Measurements from ENCODE around the gene SPDYE18. TPM values are rescaled to one million over a fixed set of nuclear protein-coding genes. Genes with fewer than 3 reads are reported as not detected.
"Not testable (repeated sequence)": the region's sequence is repeated elsewhere in the genome, so short reads cannot be mapped to it uniquely, and the experiment has no call there.

SPDYE18 gene, protein sequence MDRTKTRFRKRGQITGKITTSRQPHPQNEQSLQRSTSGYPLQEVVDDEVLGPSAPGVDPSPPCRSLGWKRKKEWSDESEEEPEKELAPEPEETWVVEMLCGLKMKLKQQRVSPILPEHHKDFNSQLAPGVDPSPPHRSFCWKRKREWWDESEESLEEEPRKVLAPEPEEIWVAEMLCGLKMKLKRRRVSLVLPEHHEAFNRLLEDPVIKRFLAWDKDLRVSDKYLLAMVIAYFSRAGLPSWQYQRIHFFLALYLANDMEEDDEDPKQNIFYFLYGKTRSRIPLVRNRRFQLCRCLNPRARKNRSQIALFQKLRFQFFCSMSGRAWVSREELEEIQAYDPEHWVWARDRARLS
- total RNA-seq (2014; rRNA removed; shearing (Covaris generic)) = 0.08 TPM in 1 of 2 replicates, not detected in the other

DNA sequence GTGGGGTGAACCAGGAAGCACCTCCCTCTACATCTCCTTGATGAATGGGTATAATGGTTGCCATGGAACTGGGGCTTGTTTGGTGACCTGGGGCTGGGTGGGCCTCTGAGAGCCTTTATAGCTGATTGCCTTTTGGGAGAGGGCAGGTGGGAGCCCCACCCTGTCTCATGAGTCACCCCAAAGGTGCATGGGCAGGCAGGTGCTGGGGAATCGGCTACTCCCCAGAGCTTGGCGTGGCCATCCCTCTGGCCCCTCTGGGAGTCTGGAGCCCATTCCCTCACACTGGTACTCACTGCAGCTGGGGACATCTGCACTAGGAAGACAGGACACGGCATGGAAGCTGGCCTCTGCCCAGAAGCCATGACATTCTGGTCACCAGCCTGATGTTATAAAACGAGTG lies at the start of gene SPDYE18:
Gene SPDYE18, minus strand, starts transcription at position 2 of the 400 bp plus-strand sequence. CDS start 2,046 bp downstream, outside the sequence.
- DNase-seq (ENCODE audit: low spot score) = not testable (repeated sequence)

DNA sequence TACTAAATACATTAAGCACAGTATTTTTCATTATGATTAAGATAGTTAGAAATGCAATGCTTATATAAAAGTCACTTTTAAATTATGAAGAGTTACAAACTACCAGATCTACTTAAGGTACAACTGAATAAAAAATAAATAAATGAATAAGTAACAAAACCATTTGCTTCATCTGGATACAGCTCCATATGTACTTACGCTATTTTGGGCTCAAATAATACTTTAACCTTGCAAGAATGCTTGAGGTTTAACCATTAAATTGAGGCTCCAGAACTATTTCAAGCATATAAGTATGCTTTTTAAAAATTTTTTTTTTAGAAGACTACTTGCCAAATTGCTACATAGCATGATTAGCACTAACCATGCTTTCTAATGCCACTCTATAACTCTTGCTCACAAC lies 46.0 kb upstream of the SPDYE18 start:
- not testable (repeated sequence) for DNase-seq (ENCODE audit: low spot score)

DNA sequence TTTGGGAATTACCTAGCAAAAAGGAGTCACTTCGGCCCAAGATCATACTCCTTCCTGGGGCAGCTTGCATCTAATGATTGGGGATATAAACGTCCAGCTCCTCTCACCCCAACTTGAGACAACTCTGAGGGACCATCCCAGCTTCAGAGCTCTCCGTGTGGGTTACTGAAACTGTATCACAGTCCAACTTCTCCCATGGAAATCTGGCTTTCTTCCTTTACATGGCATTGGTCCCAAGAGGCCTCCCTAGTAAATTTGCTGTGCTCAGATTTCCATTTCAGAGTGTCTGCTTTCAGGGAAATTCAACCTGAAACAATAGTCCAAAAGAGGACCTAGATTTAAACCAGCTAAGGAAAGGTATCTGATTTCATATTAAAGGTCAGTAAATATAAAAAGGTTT lies 45.3 kb upstream of the SPDYE18 start:
- not testable (repeated sequence) for DNase-seq (ENCODE audit: low spot score)

DNA sequence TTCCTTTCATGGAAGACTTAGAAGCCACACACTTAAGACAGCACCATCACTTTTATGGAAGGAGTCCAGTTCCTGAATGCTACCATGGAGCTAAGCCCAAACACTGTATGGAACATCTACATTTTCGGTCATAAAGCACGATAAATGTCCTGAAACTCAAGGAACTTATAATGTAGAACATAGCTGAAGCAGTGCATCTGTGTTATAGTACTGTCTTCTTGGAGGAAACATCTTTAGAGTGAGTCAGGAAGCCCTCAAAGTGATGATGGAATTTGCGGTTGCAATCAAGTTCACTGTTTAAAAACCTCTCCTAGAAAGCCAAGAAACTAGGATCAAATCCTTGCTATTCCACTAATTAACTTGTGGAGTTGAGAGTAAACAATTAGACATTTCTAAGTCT lies 43.5 kb upstream of the SPDYE18 start:
- DNase-seq (ENCODE audit: low spot score) = not testable (repeated sequence)

DNA sequence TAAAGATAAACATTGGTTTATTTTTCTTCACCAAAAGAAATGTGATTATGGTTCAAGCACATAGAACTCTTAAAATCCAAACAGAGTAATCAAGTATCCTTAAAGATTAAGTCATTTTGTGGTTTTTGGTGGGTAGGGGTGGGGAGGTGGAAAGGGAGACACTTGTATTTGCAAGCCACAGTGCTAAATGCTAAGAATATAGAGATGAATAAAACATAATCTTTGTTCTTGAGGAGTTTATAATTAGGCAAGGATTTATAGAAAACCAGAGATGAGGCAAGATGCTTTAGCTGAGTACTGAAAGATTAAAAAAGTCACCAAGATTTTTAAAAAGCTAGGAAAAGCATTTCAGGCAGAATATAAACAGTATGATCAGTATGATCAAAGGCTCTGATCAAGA lies 40.3 kb upstream of the SPDYE18 start:
- not testable (repeated sequence) for DNase-seq (ENCODE audit: low spot score)

DNA sequence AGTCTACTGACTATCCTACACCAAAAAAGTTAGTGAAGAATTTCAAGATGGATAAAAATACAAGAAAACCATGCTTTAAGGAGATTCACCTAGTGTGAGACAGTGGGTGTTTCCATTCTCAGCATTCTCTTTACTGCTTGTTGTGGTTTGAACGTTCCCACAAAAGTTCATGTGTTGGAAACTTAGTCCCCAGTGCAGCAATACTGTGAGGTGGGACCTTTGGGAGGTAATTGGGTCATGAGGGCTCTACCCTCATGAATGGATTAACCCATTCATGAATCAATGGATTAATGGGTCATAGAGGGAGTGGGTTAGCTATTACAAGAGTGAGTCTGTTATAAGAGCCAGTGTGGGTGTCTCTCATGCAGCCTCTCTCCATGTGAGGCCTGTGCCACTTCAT lies 38.8 kb upstream of the SPDYE18 start:
- DNase-seq (ENCODE audit: low spot score) = not testable (repeated sequence)

DNA sequence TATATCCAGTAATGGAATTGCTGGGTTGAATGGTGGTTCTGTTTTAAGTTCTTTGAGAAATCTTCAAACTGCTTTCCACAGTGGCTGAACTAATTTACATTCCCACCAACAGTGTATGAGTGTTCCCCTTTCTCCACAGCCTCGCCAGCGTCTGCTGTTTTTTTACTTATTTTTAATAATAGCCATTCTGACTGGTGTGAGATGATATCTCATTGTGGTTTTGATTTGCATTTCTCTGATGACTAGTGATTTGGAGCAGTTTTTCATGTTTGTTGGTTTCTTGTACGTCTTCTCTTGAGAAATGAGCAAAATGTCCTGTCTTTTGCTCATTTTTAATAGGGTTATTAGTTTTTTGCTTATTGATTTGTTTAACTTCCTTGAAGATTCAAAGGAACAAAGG lies 38.1 kb upstream of the SPDYE18 start:
- DNase-seq (ENCODE audit: low spot score) = not testable (repeated sequence)

DNA sequence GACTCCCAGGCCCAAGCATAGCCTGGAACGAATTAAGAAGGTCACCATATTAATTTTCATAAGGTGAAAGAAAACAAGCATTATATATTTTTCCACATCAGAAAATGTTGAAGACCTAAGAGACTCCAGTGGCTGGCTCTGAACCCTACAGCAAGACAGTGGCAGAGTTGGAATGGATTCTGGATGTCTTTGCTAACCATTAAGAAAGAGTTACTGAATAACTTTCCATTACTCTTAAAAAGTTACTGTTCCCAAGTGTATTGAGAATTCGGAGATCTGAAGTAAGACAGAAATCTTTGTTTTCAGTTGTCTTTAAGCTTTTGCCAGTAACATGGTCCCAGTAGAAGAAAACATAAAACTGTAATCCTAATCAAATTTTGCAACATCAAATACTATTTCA lies 29.9 kb upstream of the SPDYE18 start:
- not testable (repeated sequence) for DNase-seq (ENCODE audit: low spot score)

DNA sequence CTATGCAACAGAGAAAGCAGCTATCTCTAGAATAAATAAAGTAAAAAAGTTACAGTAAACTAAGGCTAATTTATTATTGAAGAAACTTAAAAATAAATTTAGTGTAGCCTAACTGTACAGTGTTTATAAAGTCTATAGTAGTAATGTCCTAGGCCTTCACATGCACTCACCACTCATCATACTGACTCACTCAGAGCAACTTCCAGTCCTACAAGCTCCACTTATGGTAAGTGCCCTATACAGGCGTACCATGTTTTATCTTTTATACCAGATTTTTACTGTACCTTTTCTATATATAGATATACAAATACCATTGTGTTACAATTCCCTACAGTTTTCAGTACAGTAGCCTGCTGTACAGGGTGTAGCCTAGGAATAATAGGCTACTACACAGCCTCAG lies 19.8 kb upstream of the SPDYE18 start:
- not testable (repeated sequence) for DNase-seq (ENCODE audit: low spot score)

DNA sequence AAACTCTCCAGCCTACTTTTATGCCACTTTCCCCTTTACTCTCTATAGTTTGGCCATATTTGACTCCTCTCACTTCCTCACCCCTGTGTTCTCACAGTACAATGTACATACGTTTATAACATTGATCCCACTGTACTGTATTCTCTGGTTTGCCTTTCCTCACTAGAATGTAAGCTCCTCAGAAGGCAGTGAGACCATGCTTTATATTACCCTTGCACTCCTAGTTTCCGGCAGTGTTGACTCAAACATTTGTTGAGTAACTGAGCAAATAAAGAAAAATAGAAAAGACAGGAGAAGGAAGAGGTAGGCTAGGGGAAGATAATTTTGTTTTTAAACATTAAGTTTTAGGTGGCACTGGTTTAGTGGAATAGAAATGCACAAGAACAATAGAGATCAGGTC lies 17.9 kb upstream of the SPDYE18 start:
- not testable (repeated sequence) for DNase-seq (ENCODE audit: low spot score)

DNA sequence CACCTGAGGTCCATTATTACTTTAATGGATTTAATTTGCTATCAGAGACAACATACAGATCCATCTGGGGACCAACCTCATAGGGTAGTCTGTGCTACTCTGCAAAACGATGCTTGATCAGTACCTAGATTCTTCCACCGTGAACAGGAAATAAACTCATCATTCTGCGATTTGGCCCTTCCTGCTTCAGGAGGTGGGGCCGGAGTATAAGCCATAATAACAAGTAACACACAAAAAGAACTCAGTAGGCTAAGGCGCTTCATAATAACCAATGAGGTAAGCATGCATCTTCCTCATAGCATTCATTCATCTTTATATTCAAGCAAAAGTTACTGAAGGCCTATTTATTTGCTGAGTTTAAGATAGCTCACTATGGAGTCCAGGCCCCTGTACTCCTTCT lies 17.3 kb upstream of the SPDYE18 start:
- not testable (repeated sequence) for DNase-seq (ENCODE audit: low spot score)

DNA sequence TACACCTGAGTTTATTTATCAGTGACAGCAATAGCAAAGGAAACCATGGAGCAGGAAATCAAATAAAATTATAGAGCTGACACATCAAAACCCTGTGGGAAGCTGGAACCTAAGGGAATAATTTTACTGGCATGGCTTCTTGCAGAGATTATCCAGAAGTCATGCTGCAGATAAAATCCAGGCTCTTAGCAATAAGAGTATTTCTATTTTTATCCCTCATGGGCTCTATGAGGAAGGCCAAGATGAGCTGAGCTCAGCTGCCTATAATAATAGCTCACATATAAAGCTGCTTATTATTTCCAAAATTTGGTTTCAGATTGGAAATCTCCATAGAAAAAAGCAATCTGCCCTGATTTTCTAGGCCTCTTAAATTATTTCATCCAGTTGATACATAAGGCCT lies 16.8 kb upstream of the SPDYE18 start:
- DNase-seq (ENCODE audit: low spot score) = not testable (repeated sequence)

DNA sequence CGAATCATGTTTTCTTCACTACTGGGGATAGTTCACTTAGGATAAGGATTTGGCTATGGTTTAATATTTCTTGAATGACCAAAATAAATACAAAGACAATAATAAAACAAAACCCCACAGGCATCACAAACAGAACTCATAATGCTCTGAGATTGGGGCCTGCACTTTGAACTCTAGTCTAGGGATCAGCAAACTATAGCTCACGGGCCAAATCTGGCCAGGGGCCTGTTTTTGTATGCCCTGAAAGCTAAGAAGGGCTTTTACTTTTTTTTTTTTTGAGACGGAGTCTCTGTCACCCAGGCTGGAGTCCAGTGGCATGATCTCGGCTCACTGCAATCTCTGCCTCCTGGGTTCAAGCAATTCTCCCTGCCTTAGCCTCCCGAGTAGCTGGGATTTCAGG lies 14.7 kb upstream of the SPDYE18 start:
- not testable (repeated sequence) for DNase-seq (ENCODE audit: low spot score)

DNA sequence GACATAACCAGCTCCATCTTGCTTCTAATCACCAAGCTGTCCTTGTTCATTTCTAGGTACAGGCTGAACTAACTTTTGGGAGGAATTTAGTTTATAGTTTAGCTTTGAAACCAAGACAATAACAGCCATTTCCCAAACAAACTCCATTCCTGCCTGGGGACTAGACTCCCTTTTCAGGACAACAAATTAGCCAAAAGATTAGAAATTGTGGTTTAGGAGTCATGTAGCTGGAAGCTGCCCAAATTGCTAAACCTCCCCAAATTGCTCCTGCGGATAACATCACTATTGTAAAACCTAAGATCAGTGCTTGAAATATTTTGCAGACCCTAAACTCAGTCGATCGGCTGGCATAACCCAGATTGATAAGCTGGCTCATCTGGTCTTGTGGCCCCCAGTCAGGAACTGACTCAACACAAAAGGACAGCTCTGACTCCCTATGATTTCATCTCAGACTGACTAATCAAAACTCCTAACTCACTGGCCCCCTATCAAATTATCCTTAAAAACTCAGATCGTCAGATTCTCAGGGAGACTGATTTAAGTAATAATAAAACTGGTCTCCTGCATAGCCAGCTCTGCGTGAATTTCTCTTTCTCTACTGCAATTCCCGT lies 12.5 kb upstream of the SPDYE18 start:
- not testable (repeated sequence) for DNase-seq (ENCODE audit: low spot score)

DNA sequence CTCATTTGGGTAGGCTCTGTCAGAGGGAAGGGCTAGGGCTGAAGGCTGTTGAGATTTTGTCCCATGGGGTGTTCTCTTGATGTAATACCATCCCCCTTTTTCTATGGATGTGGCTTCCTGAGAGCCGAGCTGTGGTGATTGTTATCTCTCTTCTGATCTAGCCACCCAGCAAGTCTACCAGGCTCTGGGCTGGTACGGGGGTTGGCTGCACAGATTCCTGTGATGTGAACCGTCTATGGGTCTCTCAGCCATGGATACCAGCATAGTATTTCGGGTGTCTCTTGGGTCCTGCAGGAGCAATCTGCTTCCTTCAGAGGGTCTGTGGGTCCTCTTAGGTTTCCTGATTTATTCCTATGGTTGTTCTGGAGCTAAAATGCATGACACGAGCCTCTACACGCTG lies 8.8 kb upstream of the SPDYE18 start:
- DNase-seq (ENCODE audit: low spot score) = not testable (repeated sequence)

DNA sequence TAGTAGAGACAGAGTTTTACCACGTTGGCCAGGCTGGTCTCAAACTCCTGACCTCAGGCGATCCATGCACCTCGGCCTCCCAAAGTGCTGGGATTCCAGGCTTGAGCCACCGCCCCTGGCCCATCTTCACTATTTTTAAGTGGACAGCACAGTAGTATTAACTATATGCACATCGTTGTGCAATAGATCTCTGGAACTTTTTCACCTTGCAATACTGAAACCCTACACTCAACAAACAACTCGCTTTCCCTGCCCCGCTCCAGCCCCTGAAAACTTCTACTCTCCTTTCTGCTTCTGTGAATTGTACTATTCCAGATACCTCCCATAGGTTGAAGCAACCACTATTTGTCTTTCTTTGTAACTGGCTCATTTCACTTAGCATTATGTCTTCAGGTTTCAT lies 3.5 kb upstream of the SPDYE18 start:
- DNase-seq (ENCODE audit: low spot score) = not testable (repeated sequence)

DNA sequence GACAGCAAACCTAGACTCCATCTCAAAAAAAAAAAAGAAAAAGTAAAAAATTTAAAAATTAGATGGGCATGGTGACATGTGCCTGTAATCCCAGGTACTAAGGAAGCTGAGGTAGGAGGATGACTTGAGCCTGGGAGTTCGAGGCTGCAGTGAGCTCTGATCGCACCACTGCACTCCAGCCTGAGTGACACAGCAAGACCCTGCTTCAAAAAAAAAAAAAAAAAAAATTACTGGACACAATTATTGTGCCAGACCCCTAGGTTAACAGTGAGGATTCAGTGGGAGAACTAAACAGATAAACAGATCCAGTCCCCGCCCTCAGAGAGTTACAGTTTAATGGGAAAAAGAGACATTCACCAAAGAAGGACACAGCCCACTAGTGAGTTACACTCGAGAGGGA lies 1.4 kb upstream of the SPDYE18 start:
- DNase-seq (ENCODE audit: low spot score) = not testable (repeated sequence)

DNA sequence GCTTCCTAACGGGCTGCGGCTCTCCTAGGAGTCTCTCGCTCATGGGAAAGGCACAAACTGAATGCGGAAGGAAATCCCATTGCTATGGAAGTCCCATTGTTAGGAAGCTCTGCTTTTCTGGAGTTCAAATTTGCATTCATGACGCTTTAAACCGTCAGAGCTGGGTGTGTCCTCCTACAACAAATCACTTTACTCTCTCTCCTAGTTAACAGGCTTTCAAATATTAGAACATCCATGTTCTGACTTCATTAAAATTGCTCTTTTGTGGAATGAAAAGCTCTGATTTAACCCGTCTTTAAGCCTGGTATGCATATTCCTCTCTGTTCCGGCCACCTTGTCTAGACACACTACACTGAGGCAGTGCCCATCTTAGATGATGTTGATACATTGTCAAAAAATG lies 30.1 kb downstream of the SPDYE18 start, which contains the start of gene SPDYE17:
Gene SPDYE17, minus strand, starts transcription at position 101 of the 400 bp plus-strand sequence. CDS start 1,791 bp downstream, outside the sequence.
- DNase-seq (ENCODE audit: low spot score) = not testable (repeated sequence)

DNA sequence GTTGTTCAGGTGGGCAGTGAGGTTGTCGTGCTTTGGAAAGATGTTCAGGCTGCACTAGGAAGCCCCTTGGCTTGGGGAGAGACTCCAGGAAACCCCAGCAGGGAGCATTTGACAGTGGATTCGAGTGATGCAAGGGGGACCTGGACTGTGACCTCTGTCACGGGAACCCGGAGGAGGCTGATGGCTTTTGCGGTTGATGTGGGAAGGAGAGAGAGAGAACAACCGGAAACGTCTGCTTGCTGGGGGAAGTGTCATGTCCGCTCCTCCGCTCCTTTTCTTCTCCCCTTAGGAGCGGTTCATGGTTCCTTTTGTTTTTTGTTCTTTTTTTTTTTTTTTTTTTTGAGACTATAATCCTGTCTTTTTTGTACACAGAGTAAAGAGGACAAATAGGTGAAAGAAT lies 36.0 kb downstream of the SPDYE18 start:
- not testable (repeated sequence) for DNase-seq (ENCODE audit: low spot score)

DNA sequence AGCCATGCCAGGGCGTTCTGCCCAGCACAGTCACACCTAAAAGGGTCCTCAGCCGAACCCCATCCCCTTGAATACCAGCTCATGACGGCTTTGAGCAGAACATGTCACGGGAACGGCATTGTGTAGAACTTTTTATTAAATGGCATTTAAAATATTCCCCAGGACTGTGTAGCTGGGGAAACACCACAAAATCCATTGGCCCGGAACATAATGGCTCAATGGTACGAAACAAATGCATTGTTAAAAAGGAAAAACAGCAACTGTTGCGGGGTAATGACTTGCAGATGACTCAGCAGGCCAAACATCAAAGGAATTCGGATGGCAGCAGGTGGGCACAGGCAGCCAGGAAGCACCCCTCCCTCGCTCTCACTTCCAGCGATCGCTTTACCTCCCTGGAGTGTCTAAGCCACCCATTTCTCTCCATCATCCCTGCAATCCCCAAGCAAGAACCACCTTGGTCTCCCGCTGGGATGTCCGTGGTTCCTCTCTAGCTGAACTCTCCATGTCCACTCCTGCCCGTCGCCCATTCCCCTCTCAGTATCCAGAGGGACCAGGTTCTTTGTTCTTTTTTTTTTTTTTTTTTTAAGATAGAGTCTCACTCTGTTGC lies 52.2 kb downstream of the SPDYE18 start:
- DNase-seq (ENCODE audit: low spot score) = peak; percentile 67

DNA sequence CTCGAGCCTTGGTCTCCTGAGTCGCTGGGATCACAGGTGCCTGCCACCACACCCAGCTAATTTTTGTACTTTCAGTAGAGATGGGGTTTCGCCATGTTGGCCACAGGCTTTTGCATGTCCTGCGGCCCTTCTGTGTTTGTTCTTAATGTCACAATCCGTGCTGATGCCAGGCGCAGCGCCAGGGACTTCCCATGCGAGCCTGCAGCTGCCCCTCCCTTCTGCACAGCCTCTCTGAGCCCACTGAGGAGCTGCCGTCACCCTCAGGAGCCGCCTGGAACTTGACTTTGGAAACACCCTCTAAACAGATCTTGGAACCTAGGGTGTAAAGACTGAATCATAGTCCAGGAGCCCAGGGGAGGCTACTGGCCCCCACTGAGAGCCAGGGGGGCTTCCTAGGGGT lies 54.4 kb downstream of the SPDYE18 start:
- DNase-seq (ENCODE audit: low spot score) = peak; percentile 98

All from H4 (cell line).